ENCODE measurements around the gene KCNJ1. TPM values are rescaled to one million over a fixed set of nuclear protein-coding genes. Genes with fewer than 3 reads are reported as not detected.

The KCNJ1 gene
- total and polyA plus RNA-seq, 2 donors (not counting 1 experiment from before 2014, with no cell fraction given): not detected

DNA sequence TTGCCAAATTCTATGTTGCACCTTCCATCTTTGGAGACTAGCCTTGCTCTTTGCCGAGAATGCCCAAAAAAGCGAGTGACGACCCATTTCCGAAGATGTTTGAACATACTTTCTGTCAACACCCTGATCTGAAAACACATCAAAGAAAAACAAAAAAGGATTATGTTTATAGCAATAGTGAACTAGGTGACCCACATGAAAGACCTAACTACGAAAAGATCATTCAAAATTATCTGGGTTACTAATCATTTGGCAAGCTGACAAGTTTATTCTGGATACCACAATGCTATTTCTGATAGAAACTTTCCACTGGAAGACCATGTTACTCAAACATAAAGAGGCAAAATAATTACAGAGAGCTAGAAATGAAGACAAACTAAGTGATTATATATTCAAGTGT lies 27.0 kb downstream of the KCNJ1 start:
- no peak overlapping the region for H3K27ac ChIP-seq (ENCODE audit: insufficient read depth, low read length)
- DNase-seq (ENCODE audit: low read depth in 2 of 2): no peak
- TF ChIP-seq, protein P1, sequence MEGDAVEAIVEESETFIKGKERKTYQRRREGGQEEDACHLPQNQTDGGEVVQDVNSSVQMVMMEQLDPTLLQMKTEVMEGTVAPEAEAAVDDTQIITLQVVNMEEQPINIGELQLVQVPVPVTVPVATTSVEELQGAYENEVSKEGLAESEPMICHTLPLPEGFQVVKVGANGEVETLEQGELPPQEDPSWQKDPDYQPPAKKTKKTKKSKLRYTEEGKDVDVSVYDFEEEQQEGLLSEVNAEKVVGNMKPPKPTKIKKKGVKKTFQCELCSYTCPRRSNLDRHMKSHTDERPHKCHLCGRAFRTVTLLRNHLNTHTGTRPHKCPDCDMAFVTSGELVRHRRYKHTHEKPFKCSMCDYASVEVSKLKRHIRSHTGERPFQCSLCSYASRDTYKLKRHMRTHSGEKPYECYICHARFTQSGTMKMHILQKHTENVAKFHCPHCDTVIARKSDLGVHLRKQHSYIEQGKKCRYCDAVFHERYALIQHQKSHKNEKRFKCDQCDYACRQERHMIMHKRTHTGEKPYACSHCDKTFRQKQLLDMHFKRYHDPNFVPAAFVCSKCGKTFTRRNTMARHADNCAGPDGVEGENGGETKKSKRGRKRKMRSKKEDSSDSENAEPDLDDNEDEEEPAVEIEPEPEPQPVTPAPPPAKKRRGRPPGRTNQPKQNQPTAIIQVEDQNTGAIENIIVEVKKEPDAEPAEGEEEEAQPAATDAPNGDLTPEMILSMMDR (conservative IDR thresholded peaks at IDR 0.05 in 1 of 2, IDR thresholded peaks at IDR 0.05 in 1 of 2; ENCODE audit: low read depth in 1 of 2, low read length in 2 of 2): no peak
- TF ChIP-seq EZH2 (IDR thresholded peaks at IDR 0.05; ENCODE audit: low read length, missing control alignments): no peak
- H3K4me3 ChIP-seq (replicated peaks in 1 of 4; ENCODE audit: control extremely low read depth in 1 of 4, insufficient read depth in 1 of 4, low read depth in 3 of 4, low read length in 4 of 4): no peak overlapping the region
- H3K36me3 ChIP-seq (ENCODE audit: control insufficient read depth, insufficient read depth, low read length): no peaks in the 10 kb centered on the region
- no peak overlapping the region for H3K4me2 ChIP-seq (ENCODE audit: extremely low read depth, insufficient read depth, low read length)
- H4K20me1 ChIP-seq (ENCODE audit: control insufficient read depth, extremely low read depth, insufficient read depth, low read length): no peaks in the 10 kb centered on the region
- H3K9ac ChIP-seq (ENCODE audit: insufficient read depth, low read length): no peak overlapping the region
- no peaks in the 10 kb centered on the region for H3K79me2 ChIP-seq (ENCODE audit: control insufficient read depth, insufficient read depth, low read length)
- no peaks in the 10 kb centered on the region for H3K9me3 ChIP-seq (ENCODE audit: control insufficient read depth, insufficient read depth, low read depth, low read length)
- H3K27me3 ChIP-seq (ENCODE audit: control insufficient read depth, insufficient read depth, low read length): peaks cover 5% of the 10 kb centered on the region
- no peak overlapping the region for H2AFZ ChIP-seq (ENCODE audit: low read length)
- H3K4me1 ChIP-seq (ENCODE audit: control insufficient read depth, extremely low read depth, insufficient read depth, low read length): no peaks in the 10 kb centered on the region

DNA sequence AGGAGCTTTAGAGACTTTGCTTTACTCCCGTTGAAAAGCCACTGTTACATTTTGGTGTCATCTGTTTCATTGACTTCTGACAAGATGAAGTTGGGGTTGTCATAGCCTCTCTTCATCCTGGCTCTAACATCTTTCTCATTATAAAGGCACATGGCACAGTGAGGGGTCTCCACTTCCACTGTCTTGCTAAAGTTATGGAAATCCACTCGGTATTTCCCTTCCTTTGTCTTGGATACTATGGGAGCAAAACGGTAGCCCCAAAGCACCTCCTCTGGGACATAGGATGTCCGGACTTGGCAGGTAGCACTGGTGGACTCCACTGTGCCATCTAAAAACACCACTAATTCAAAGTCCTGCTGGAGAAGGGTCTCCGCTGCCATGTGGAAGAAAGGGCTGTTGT lies 28.0 kb downstream of the KCNJ1 start:
- Histone ChIP-seq H4K20me1 (ENCODE audit: control insufficient read depth, extremely low read depth, insufficient read depth, low read length) (no peaks in the 10 kb centered on the region), H3K9me3 (ENCODE audit: control insufficient read depth, insufficient read depth, low read depth, low read length) (no peaks in the 10 kb centered on the region), H2AFZ (ENCODE audit: low read length) (no peak overlapping the region), H3K27ac (ENCODE audit: insufficient read depth, low read length) (no peak overlapping the region), H3K4me2 (ENCODE audit: extremely low read depth, insufficient read depth, low read length) (no peak overlapping the region), H3K36me3 (ENCODE audit: control insufficient read depth, insufficient read depth, low read length) (no peaks in the 10 kb centered on the region), H3K4me1 (ENCODE audit: control insufficient read depth, extremely low read depth, insufficient read depth, low read length) (no peaks in the 10 kb centered on the region), H3K79me2 (ENCODE audit: control insufficient read depth, insufficient read depth, low read length) (no peaks in the 10 kb centered on the region), H3K4me3 (replicated peaks in 1 of 4; ENCODE audit: control extremely low read depth in 1 of 4, insufficient read depth in 1 of 4, low read depth in 3 of 4, low read length in 4 of 4) (no peak overlapping the region), H3K9ac (ENCODE audit: insufficient read depth, low read length) (no peak overlapping the region), H3K27me3 (ENCODE audit: control insufficient read depth, insufficient read depth, low read length) (peaks cover 4% of the 10 kb centered on the region)
- DNase-seq (ENCODE audit: low read depth in 2 of 2): no peak
- TF ChIP-seq, protein P1 (conservative IDR thresholded peaks at IDR 0.05 in 1 of 2, IDR thresholded peaks at IDR 0.05 in 1 of 2; ENCODE audit: low read depth in 1 of 2, low read length in 2 of 2): no peak
- no peak for TF ChIP-seq EZH2 (IDR thresholded peaks at IDR 0.05; ENCODE audit: low read length, missing control alignments)

DNA sequence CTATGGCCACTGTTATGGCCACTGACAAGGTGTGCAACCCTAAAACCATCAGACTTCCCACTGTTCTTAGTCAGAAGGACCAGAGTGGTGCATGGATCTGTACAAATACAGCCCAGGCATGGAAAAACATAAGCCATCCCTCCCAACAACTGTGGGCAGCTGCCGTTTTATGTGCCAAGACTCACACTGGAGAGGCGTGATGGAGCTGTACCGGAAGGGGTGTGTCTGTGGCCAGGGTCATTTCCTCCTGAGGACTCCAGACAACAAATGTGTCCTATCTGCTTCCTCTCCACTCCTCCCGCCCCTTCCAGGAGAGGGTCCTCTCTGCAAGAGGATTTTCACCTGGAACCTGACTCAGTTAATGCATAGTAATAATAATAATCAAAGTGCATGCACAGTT lies 29.5 kb downstream of the KCNJ1 start:
- Histone ChIP-seq H3K4me1 (ENCODE audit: control insufficient read depth, extremely low read depth, insufficient read depth, low read length) (no peaks in the 10 kb centered on the region), H3K36me3 (ENCODE audit: control insufficient read depth, insufficient read depth, low read length) (no peaks in the 10 kb centered on the region), H3K79me2 (ENCODE audit: control insufficient read depth, insufficient read depth, low read length) (no peaks in the 10 kb centered on the region), H2AFZ (ENCODE audit: low read length) (no peak overlapping the region), H4K20me1 (ENCODE audit: control insufficient read depth, extremely low read depth, insufficient read depth, low read length) (no peaks in the 10 kb centered on the region), H3K27me3 (ENCODE audit: control insufficient read depth, insufficient read depth, low read length) (peaks cover 3% of the 10 kb centered on the region), H3K4me2 (ENCODE audit: extremely low read depth, insufficient read depth, low read length) (no peak overlapping the region), H3K9ac (ENCODE audit: insufficient read depth, low read length) (no peak overlapping the region), H3K9me3 (ENCODE audit: control insufficient read depth, insufficient read depth, low read depth, low read length) (no peaks in the 10 kb centered on the region), H3K4me3 (replicated peaks in 1 of 4; ENCODE audit: control extremely low read depth in 1 of 4, insufficient read depth in 1 of 4, low read depth in 3 of 4, low read length in 4 of 4) (no peak overlapping the region), H3K27ac (ENCODE audit: insufficient read depth, low read length) (no peak overlapping the region)
- no peak for TF ChIP-seq EZH2 (IDR thresholded peaks at IDR 0.05; ENCODE audit: low read length, missing control alignments)
- TF ChIP-seq, protein P1 (conservative IDR thresholded peaks at IDR 0.05 in 1 of 2, IDR thresholded peaks at IDR 0.05 in 1 of 2; ENCODE audit: low read depth in 1 of 2, low read length in 2 of 2): no peak
- no peak for DNase-seq (ENCODE audit: low read depth in 2 of 2)
